Subcutaneous adipose tissue (tissue), 4 donors: ENCODE results near the gene MUC21. TPM values are rescaled to one million over a fixed set of nuclear protein-coding genes. Genes with fewer than 3 reads are reported as not detected.

Experiments
- CTCF ChIP-seq: fragments of 450-650 bp; IDR thresholded peaks from one replicate; pipeline ENCODE4 v1.5.1; 2016; ENCODE audit warnings: low read depth, mild to moderate bottlenecking, control low read depth, antibody characterized with exemption, moderate library complexity
- total RNA-seq, 4 donors: library from RNA; depleted of rRNA; stranded (reverse); fragments of >200 nt; gene quantifications; one replicate each; pipeline ENCODE4 v1.1.0, GENCODE V29; 2016

The MUC21 gene
- total RNA-seq, 4 donors from 2014 or later: not detected

- no peak for TF ChIP-seq CTCF
Observed at GRCh38 chr6:30970946-30971345, 12.6 kb upstream of the MUC21 start.

- TF ChIP-seq CTCF: no peak
Observed at GRCh38 chr6:30972816-30973215, 10.7 kb upstream of the MUC21 start.

GRCh38 chr6:30974490-30975252 lies 8.8 kb upstream of the MUC21 start:
- no peak for TF ChIP-seq CTCF

- no peak for TF ChIP-seq CTCF
Observed at GRCh38 chr6:30979141-30979540, 4.4 kb upstream of the MUC21 start.

- TF ChIP-seq CTCF: no peak
Observed at GRCh38 chr6:30979690-30980089, 3.8 kb upstream of the MUC21 start.

- no peak for TF ChIP-seq CTCF
Observed at GRCh38 chr6:30981942-30982772, 1.4 kb upstream of the MUC21 start.

GRCh38 chr6:30985490-30985889 lies 2.0 kb downstream of the MUC21 start:
- no peak for TF ChIP-seq CTCF
